OCI-LY1 (cell line): ENCODE measurements around the gene LSMEM2.

ENCODE experiments used
- EZH2 ChIP-seq: fragments of 200-600 bp; sonication (generic), shearing (Covaris generic); IDR thresholded peaks from 2 replicates; pipeline ENCODE4 v1.8.0; 2017; ENCODE audit warnings: borderline replicate concordance, mixed run types, mild to moderate bottlenecking, antibody characterized with exemption, low read length, moderate library complexity, mixed read lengths
- TF ChIP-seq, protein P1 (sequence below): fragments of 200-600 bp; sonication (generic), shearing (Covaris generic); IDR thresholded peaks from 2 replicates; pipeline ENCODE4 v1.5.1; 2017; ENCODE audit warnings: mild to moderate bottlenecking, antibody characterized with exemption, low read length, moderate library complexity, mixed read lengths

DNA sequence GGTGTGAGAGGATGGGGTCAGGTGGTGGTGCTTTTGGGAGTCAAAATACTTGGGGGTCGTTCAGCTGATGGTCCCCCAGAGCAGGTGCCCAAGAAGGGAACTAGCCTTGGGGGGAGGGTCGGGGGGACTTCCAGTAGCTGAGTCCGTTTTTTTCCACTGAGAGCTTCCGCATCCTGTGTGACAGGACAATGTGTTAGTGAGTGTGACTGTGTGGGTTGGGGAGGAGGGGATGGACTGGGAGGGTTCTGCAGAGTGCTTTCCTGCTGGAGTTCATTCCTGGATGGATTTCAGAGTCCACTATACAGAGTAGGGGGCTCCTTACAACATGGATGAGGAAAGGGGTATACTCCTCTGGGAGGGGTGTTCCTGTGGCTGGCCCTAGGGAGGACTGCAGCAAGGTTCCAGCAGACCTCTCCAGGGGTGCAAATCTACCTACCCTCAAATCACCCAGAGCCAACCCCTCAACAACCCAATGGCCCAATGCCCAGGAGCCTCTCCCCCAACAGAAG lies 44.3 kb downstream of the LSMEM2 start:
- TF ChIP-seq, protein P1, sequence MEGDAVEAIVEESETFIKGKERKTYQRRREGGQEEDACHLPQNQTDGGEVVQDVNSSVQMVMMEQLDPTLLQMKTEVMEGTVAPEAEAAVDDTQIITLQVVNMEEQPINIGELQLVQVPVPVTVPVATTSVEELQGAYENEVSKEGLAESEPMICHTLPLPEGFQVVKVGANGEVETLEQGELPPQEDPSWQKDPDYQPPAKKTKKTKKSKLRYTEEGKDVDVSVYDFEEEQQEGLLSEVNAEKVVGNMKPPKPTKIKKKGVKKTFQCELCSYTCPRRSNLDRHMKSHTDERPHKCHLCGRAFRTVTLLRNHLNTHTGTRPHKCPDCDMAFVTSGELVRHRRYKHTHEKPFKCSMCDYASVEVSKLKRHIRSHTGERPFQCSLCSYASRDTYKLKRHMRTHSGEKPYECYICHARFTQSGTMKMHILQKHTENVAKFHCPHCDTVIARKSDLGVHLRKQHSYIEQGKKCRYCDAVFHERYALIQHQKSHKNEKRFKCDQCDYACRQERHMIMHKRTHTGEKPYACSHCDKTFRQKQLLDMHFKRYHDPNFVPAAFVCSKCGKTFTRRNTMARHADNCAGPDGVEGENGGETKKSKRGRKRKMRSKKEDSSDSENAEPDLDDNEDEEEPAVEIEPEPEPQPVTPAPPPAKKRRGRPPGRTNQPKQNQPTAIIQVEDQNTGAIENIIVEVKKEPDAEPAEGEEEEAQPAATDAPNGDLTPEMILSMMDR: no peak
- no peak for TF ChIP-seq EZH2
